Measurements from ENCODE around the gene CRB1. TPM values are rescaled to one million over a fixed set of nuclear protein-coding genes. Genes with fewer than 3 reads are reported as not detected.
A peak's percentile ranks its signal among the peaks of the same experiment; 100 is the strongest.

The CRB1 gene
- total and polyA plus RNA-seq, 2 experiments from 2014 or later, result 0.27 to 0.56 TPM

DNA sequence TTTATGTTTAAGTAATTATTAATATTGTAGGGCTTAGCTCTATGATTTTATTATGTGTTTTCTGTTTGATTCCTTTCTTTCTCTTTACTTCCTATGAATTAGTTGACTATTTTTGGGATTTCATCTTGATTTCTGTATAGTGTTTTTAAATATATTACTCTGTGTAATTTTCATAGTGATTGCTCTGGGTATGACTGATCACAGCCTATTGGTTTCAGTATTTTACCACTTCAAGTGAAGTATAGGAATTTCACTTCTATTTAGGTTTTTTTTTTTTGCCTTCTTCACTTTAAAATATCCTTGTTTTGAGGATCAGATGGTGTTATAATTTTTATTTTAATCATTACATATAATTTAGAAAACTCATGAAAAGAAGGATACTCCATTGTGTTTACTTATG, 94.8 kb downstream of the CRB1 start (continued):
- TF ChIP-seq, protein P1, sequence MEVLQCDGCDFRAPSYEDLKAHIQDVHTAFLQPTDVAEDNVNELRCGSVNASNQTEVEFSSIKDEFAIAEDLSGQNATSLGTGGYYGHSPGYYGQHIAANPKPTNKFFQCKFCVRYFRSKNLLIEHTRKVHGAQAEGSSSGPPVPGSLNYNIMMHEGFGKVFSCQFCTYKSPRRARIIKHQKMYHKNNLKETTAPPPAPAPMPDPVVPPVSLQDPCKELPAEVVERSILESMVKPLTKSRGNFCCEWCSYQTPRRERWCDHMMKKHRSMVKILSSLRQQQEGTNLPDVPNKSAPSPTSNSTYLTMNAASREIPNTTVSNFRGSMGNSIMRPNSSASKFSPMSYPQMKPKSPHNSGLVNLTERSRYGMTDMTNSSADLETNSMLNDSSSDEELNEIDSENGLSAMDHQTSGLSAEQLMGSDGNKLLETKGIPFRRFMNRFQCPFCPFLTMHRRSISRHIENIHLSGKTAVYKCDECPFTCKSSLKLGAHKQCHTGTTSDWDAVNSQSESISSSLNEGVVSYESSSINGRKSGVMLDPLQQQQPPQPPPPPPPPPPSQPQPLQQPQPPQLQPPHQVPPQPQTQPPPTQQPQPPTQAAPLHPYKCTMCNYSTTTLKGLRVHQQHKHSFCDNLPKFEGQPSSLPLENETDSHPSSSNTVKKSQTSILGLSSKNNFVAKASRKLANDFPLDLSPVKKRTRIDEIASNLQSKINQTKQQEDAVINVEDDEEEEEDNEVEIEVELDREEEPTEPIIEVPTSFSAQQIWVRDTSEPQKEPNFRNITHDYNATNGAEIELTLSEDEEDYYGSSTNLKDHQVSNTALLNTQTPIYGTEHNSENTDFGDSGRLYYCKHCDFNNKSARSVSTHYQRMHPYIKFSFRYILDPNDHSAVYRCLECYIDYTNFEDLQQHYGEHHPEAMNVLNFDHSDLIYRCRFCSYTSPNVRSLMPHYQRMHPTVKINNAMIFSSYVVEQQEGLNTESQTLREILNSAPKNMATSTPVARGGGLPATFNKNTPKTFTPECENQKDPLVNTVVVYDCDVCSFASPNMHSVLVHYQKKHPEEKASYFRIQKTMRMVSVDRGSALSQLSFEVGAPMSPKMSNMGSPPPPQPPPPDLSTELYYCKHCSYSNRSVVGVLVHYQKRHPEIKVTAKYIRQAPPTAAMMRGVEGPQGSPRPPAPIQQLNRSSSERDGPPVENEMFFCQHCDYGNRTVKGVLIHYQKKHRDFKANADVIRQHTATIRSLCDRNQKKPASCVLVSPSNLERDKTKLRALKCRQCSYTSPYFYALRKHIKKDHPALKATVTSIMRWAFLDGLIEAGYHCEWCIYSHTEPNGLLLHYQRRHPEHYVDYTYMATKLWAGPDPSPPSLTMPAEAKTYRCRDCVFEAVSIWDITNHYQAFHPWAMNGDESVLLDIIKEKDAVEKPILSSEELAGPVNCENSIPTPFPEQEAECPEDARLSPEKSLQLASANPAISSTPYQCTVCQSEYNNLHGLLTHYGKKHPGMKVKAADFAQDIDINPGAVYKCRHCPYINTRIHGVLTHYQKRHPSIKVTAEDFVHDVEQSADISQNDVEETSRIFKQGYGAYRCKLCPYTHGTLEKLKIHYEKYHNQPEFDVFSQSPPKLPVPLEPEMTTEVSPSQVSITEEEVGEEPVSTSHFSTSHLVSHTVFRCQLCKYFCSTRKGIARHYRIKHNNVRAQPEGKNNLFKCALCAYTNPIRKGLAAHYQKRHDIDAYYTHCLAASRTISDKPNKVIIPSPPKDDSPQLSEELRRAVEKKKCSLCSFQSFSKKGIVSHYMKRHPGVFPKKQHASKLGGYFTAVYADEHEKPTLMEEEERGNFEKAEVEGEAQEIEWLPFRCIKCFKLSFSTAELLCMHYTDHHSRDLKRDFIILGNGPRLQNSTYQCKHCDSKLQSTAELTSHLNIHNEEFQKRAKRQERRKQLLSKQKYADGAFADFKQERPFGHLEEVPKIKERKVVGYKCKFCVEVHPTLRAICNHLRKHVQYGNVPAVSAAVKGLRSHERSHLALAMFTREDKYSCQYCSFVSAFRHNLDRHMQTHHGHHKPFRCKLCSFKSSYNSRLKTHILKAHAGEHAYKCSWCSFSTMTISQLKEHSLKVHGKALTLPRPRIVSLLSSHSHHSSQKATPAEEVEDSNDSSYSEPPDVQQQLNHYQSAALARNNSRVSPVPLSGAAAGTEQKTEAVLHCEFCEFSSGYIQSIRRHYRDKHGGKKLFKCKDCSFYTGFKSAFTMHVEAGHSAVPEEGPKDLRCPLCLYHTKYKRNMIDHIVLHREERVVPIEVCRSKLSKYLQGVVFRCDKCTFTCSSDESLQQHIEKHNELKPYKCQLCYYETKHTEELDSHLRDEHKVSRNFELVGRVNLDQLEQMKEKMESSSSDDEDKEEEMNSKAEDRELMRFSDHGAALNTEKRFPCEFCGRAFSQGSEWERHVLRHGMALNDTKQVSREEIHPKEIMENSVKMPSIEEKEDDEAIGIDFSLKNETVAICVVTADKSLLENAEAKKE (CRISPR knock-in tag; IDR thresholded peaks at IDR 0.05), result no peak
- TF ChIP-seq EZH2phosphoT487 (IDR thresholded peaks at IDR 0.05; ENCODE audit: unreplicated experiment) (no peak), EZH2 (IDR thresholded peaks at IDR 0.05; ENCODE audit: low read depth, unreplicated experiment) (no peak)

DNA sequence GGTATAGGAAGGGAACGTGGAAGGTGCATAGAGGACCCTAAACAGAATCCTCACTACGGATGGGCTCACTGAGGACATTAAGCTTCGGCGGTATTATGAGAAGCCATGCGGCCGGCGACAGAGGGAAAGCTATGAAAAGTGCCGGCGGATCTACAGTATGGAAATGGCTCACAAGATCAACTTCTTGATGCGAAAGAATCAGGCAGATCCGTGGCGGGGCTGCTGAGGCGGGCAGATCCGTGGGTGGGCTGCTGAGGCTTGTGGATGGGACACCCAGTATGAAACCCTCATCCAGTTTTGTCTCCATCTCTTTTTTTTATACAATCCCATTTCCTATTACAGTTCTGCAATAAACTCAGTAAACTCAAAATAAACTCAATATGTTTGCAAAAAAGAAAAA, 95.8 kb downstream of the CRB1 start:
- Histone ChIP-seq H4K20me1 (replicated peaks; ENCODE audit: insufficient read depth) (no peaks in the 10 kb centered on the region), H3K79me2 (replicated peaks; ENCODE audit: insufficient read depth) (no peaks in the 10 kb centered on the region), H3K36me3 (ENCODE audit: insufficient read depth) (no peaks in the 10 kb centered on the region), H3K27ac (ENCODE audit: low read depth) (no peak overlapping the region), H3K9me2 (ENCODE audit: insufficient read depth) (no peaks in the 10 kb centered on the region), H3K4me1 (ENCODE audit: insufficient read depth) (no peaks in the 10 kb centered on the region), H2AFZ (peak overlapping the region; percentile 61; the same call in 1 of the 2 replicates), H3K4me3 (no peak overlapping the region), H3F3A (replicated peaks; ENCODE audit: low read depth) (no peaks in the 10 kb centered on the region), H3K27me3 (ENCODE audit: insufficient read depth) (no peaks in the 10 kb centered on the region), H3K4me2 (no peak overlapping the region)
- Mint-ChIP-seq H3K9me3 (no peaks in the 10 kb centered on the region), H3K4me1 (no peaks in the 10 kb centered on the region), H3K27ac (no peak overlapping the region), H3K36me3 (ENCODE audit: low read depth) (no peaks in the 10 kb centered on the region), H3K27me3 (ENCODE audit: insufficient read depth, low read depth, poor library complexity) (no peaks in the 10 kb centered on the region), H3K4me3 (no peak overlapping the region)
- ATAC-seq, result no peak
- DNase-seq (ENCODE audit: low spot score), result no peak
- TF ChIP-seq, protein P2, sequence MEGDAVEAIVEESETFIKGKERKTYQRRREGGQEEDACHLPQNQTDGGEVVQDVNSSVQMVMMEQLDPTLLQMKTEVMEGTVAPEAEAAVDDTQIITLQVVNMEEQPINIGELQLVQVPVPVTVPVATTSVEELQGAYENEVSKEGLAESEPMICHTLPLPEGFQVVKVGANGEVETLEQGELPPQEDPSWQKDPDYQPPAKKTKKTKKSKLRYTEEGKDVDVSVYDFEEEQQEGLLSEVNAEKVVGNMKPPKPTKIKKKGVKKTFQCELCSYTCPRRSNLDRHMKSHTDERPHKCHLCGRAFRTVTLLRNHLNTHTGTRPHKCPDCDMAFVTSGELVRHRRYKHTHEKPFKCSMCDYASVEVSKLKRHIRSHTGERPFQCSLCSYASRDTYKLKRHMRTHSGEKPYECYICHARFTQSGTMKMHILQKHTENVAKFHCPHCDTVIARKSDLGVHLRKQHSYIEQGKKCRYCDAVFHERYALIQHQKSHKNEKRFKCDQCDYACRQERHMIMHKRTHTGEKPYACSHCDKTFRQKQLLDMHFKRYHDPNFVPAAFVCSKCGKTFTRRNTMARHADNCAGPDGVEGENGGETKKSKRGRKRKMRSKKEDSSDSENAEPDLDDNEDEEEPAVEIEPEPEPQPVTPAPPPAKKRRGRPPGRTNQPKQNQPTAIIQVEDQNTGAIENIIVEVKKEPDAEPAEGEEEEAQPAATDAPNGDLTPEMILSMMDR (conservative IDR thresholded peaks at IDR 0.05; ENCODE audit: low read depth in 2 of 2), result no peak
- TF ChIP-seq, protein P3, sequence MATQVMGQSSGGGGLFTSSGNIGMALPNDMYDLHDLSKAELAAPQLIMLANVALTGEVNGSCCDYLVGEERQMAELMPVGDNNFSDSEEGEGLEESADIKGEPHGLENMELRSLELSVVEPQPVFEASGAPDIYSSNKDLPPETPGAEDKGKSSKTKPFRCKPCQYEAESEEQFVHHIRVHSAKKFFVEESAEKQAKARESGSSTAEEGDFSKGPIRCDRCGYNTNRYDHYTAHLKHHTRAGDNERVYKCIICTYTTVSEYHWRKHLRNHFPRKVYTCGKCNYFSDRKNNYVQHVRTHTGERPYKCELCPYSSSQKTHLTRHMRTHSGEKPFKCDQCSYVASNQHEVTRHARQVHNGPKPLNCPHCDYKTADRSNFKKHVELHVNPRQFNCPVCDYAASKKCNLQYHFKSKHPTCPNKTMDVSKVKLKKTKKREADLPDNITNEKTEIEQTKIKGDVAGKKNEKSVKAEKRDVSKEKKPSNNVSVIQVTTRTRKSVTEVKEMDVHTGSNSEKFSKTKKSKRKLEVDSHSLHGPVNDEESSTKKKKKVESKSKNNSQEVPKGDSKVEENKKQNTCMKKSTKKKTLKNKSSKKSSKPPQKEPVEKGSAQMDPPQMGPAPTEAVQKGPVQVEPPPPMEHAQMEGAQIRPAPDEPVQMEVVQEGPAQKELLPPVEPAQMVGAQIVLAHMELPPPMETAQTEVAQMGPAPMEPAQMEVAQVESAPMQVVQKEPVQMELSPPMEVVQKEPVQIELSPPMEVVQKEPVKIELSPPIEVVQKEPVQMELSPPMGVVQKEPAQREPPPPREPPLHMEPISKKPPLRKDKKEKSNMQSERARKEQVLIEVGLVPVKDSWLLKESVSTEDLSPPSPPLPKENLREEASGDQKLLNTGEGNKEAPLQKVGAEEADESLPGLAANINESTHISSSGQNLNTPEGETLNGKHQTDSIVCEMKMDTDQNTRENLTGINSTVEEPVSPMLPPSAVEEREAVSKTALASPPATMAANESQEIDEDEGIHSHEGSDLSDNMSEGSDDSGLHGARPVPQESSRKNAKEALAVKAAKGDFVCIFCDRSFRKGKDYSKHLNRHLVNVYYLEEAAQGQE (IDR thresholded peaks at IDR 0.05; ENCODE audit: unreplicated experiment), result no peak
- TF ChIP-seq EZH2 (IDR thresholded peaks at IDR 0.05; ENCODE audit: low read depth, unreplicated experiment) (no peak), POLR2AphosphoS5 (IDR thresholded peaks at IDR 0.05; ENCODE audit: low read depth) (no peak), STAT1 (IDR thresholded peaks at IDR 0.05; ENCODE audit: unreplicated experiment) (no peak), EZH2phosphoT487 (IDR thresholded peaks at IDR 0.05; ENCODE audit: unreplicated experiment) (no peak)
- TF ChIP-seq, protein P4, sequence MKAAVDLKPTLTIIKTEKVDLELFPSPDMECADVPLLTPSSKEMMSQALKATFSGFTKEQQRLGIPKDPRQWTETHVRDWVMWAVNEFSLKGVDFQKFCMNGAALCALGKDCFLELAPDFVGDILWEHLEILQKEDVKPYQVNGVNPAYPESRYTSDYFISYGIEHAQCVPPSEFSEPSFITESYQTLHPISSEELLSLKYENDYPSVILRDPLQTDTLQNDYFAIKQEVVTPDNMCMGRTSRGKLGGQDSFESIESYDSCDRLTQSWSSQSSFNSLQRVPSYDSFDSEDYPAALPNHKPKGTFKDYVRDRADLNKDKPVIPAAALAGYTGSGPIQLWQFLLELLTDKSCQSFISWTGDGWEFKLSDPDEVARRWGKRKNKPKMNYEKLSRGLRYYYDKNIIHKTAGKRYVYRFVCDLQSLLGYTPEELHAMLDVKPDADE (IDR thresholded peaks at IDR 0.05), result no peak
